Adrenal gland (tissue), 12 donors: ENCODE measurements around the gene FBRSL1. TPM values are rescaled to one million over a fixed set of nuclear protein-coding genes. Genes with fewer than 3 reads are reported as not detected.

ENCODE experiments used
- DNase-seq, 7 donors: peaks; one replicate each; pipeline ENCODE4 v3.0.0-alpha.2; 2019 to 2020
- H3K27ac ChIP-seq, 5 donors: fragments of 200-600 bp; sonication (generic) in 4 of 5; 1 replicate in 3 of 5; 2 replicates in 2 of 5; pipeline versions ENCODE4 v1.5.1 to v1.8.0; 2016 to 2020; ENCODE audit warnings: mild to moderate bottlenecking in 1 of 5
- H3K27me3 ChIP-seq: fragments of 200-600 bp; 2 replicates; pipeline ENCODE4 v1.8.0; 2021
- H3K36me3 ChIP-seq, 2 donors: fragments of 200-600 bp; replicated peaks in 1 of 2; 1 replicate in 1 of 2; 2 replicates in 1 of 2; pipeline versions ENCODE4 v1.5.1 to v1.8.0; 2018 to 2022
- H3K4me1 ChIP-seq, 2 donors: fragments of 200-600 bp; replicated peaks in 1 of 2; 1 replicate in 1 of 2; 2 replicates in 1 of 2; pipeline versions ENCODE4 v1.5.1 to v1.8.0; 2018 to 2021
- H3K4me3 ChIP-seq, 4 donors: fragments of 200-600 bp; sonication (generic) in 3 of 4; one replicate each; pipeline ENCODE4 v1.5.1; 2016 to 2018
- H3K9me3 ChIP-seq, 3 donors: fragments of 200-600 bp; sonication (generic) in 1 of 3; replicated peaks in 1 of 3; 1 replicate in 2 of 3; 2 replicates in 1 of 3; pipeline versions ENCODE4 v1.5.1 to v1.8.0; 2016 to 2021
- POLR2A ChIP-seq, 2 donors: fragments of 450-650 bp; IDR thresholded peaks; one replicate each; pipeline ENCODE4 v1.6.1; 2017; ENCODE audit warnings: antibody characterized with exemption in 2 of 2, mild to moderate bottlenecking in 2 of 2, moderate library complexity in 1 of 2
- WGBS, 4 donors: extraction: QIAGEN DNeasy Blood & Tissue Kit in 2 of 4; methylation state at CpG; one replicate each; pipeline versions ENCODE4 v1.1.5 to v1.1.7; 2013 to 2017; 5-methylcytosine and 5-hydroxymethylcytosine counted together
- intact Hi-C, 2 donors: fragments of 100-400 bp; cut with DNase I; formaldehyde crosslinking; loops; one replicate each; pipeline versions ENCODE4 v1.14.1 to v1.15.0; 2022 to 2023
- polyA plus RNA-seq, 3 donors: library from polyadenylated mRNA; stranded (reverse); fragments of 200-250 nt in 2 of 3; fragments of 350-450 nt in 1 of 3; fragmentation: Illumina TruSeq in 1 of 3; extraction: RNeasy Lipid Tissue Mini Kit (QIAGEN cat#74804) in 1 of 3; gene quantifications; one replicate each; pipeline ENCODE4 v1.2.3, GENCODE V29; 2013 to 2014
- total RNA-seq, 9 donors: library from RNA; depleted of rRNA in 4 of 9; stranded (reverse); fragments of >200 nt in 4 of 9; fragments of 120-200 nt in 1 of 9; fragmentation: NEBNext Ultra II Directional in 1 of 9; extraction: Animal tissue kit (Norgen Biotek cat#: 25700) in 1 of 9; gene quantifications; one replicate each; pipeline versions ENCODE4 v1.1.0 to v1.2.4, GENCODE V29; 2013 to 2023
- TF ChIP-seq, protein P1 (sequence below), 6 experiments: fragments of 450-650 bp in 4 of 6; fragments of 200-600 bp in 2 of 6; sonication (generic) in 1 of 6; IDR thresholded peaks; 1 replicate in 5 of 6; 2 replicates in 1 of 6; pipeline versions ENCODE4 v1.5.1 to v1.8.0; 2016 to 2021; ENCODE audit warnings: antibody characterized with exemption in 6 of 6, mild to moderate bottlenecking in 2 of 6, moderate library complexity in 1 of 6
- donor health status: healthy with polysubstance abuse.
- donor health status: Bipolar disorder and iron deficiency.
- donor health status: DM: yes; HTN: yes; CAD: no.
- donor health status: DM: no; HTN: no; CAD: no.
- donor health status: DM: no; HTN: no; CAD: no.
- donor health status: DM: yes; HTN: yes; CAD: no.

Gene FBRSL1
- total and polyA plus RNA-seq, 12 donors: 5.3 to 63.8 (median 26.9) TPM

GRCh38 chr12:132518354-132518992 is 28.5 kb downstream of the FBRSL1 start:
- intact Hi-C loops: no loop called here
- no peak for DNase-seq
- no peaks in the 10 kb centered on the region for H3K36me3 ChIP-seq
- peaks cover 0 to 1% of the 10 kb centered on the region in 2 donors for H3K4me1 ChIP-seq
- no peaks in the 10 kb centered on the region for H3K27me3 ChIP-seq
- no peak overlapping the region for H3K27ac ChIP-seq
- TF ChIP-seq, protein P1, sequence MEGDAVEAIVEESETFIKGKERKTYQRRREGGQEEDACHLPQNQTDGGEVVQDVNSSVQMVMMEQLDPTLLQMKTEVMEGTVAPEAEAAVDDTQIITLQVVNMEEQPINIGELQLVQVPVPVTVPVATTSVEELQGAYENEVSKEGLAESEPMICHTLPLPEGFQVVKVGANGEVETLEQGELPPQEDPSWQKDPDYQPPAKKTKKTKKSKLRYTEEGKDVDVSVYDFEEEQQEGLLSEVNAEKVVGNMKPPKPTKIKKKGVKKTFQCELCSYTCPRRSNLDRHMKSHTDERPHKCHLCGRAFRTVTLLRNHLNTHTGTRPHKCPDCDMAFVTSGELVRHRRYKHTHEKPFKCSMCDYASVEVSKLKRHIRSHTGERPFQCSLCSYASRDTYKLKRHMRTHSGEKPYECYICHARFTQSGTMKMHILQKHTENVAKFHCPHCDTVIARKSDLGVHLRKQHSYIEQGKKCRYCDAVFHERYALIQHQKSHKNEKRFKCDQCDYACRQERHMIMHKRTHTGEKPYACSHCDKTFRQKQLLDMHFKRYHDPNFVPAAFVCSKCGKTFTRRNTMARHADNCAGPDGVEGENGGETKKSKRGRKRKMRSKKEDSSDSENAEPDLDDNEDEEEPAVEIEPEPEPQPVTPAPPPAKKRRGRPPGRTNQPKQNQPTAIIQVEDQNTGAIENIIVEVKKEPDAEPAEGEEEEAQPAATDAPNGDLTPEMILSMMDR (IDR thresholded peaks at IDR 0.05): no peak
- TF ChIP-seq POLR2A (IDR thresholded peaks at IDR 0.05): no peak
- WGBS, 4 donors: 95 to 98% (median 97%) methylated on average over 7 of the region's 7 CpGs
- no peak overlapping the region for H3K4me3 ChIP-seq
- H3K9me3 ChIP-seq: no peaks in the 10 kb centered on the region

- no peaks in the 10 kb centered on the region for H3K9me3 ChIP-seq
Measured at GRCh38 chr12:132520421-132521199, 30.7 kb downstream of the FBRSL1 start.

GRCh38 chr12:132521200-132521580 is 31.2 kb downstream of the FBRSL1 start:
- Histone ChIP-seq H3K4me1 (peaks cover 13 to 16% of the 10 kb centered on the region in 2 donors), H3K4me3 (no peak overlapping the region), H3K27ac (no peak overlapping the region), H3K27me3 (no peaks in the 10 kb centered on the region), H3K36me3 (no peaks in the 10 kb centered on the region), H3K9me3 (no peaks in the 10 kb centered on the region)
- 79 to 93% (median 90%) methylated on average over 12 to 15 of the region's 15 CpGs for WGBS, 4 donors
- no peak for DNase-seq
- no peak for TF ChIP-seq POLR2A (IDR thresholded peaks at IDR 0.05)
- TF ChIP-seq, protein P1 (IDR thresholded peaks at IDR 0.05): no peak
- intact Hi-C loops: loop anchor here (5.0 kb wide), 1 partner anchor 104 kb away; no protein-coding TSS in a partner anchor

More at GRCh38 chr12:132520421-132521199, 30.7 kb downstream of the FBRSL1 start:
- no peak for DNase-seq
- Histone ChIP-seq H3K36me3 (no peaks in the 10 kb centered on the region), H3K4me3 (no peak overlapping the region), H3K4me1 (peaks cover 12 to 13% of the 10 kb centered on the region in 2 donors), H3K27me3 (no peaks in the 10 kb centered on the region), H3K27ac (no peak overlapping the region)
- TF ChIP-seq, protein P1 (IDR thresholded peaks at IDR 0.05): no peak
- TF ChIP-seq POLR2A (IDR thresholded peaks at IDR 0.05): no peak
- 79 to 83% (median 82%) methylated on average over 8 to 17 of the region's 17 CpGs for WGBS, 4 donors
- intact Hi-C loops: loop anchor here (5.0 kb wide), 1 partner anchor 103 kb away; no protein-coding TSS in a partner anchor

- no peak for DNase-seq
- Histone ChIP-seq H3K9me3 (no peaks in the 10 kb centered on the region), H3K27me3 (no peaks in the 10 kb centered on the region), H3K27ac (no peak overlapping the region), H3K4me3 (no peak overlapping the region), H3K4me1 (peaks cover 13 to 18% of the 10 kb centered on the region in 2 donors), H3K36me3 (no peaks in the 10 kb centered on the region)
- no peak for TF ChIP-seq POLR2A (IDR thresholded peaks at IDR 0.05)
- TF ChIP-seq, protein P1 (IDR thresholded peaks at IDR 0.05): no peak
- WGBS, 4 donors: 84 to 95% (median 89%) methylated on average over 11 to 27 of the region's 27 CpGs
- intact Hi-C loops: loop anchor here (5.0 kb wide), 1 partner anchor 105 kb away; no protein-coding TSS in a partner anchor
Measured at GRCh38 chr12:132521712-132522292, 31.9 kb downstream of the FBRSL1 start.
